Liver (tissue), 9 donors: ENCODE results near the gene SH3BP2. TPM values are rescaled to one million over a fixed set of nuclear protein-coding genes. Genes with fewer than 3 reads are reported as not detected.

Experiments used
- DNase-seq: peaks from one replicate; pipeline ENCODE4 v3.0.0-alpha.2; 2017; ENCODE audit warnings: low spot score
- H3K27ac ChIP-seq, 2 donors: one replicate each; pipeline ENCODE4 v1.7.0; 2013; ENCODE audit warnings: inconsistent platforms in 2 of 2, low read length in 2 of 2, control low read depth in 1 of 2, low read depth in 1 of 2, mild to moderate bottlenecking in 1 of 2
- H3K27me3 ChIP-seq, 4 donors: one replicate each; pipeline versions ENCODE4 v1.6.1 to v1.7.0; 2013; ENCODE audit warnings: low read length in 3 of 4, inconsistent platforms in 1 of 4, mild to moderate bottlenecking in 1 of 4, moderate library complexity in 1 of 4; ENCODE audit not compliant: control insufficient read depth in 4 of 4, insufficient read depth in 4 of 4
- H3K36me3 ChIP-seq, 4 donors: one replicate each; pipeline versions ENCODE4 v1.6.1 to v1.7.0; 2013; ENCODE audit warnings: low read length in 3 of 4, mild to moderate bottlenecking in 3 of 4, low read depth in 1 of 4, moderate library complexity in 1 of 4; ENCODE audit not compliant: control insufficient read depth in 4 of 4, insufficient read depth in 3 of 4
- H3K4me1 ChIP-seq, 4 donors: one replicate each; pipeline versions ENCODE4 v1.6.1 to v1.7.0; 2013; ENCODE audit warnings: low read length in 3 of 4, mild to moderate bottlenecking in 3 of 4, moderate library complexity in 1 of 4; ENCODE audit not compliant: control insufficient read depth in 4 of 4, insufficient read depth in 4 of 4
- H3K4me3 ChIP-seq, 3 donors: one replicate each; pipeline versions ENCODE4 v1.6.1 to v1.7.0; 2013; ENCODE audit warnings: low read length in 3 of 3, control low read depth in 1 of 3, low read depth in 1 of 3, mild to moderate bottlenecking in 1 of 3
- H3K9ac ChIP-seq, 2 donors: one replicate each; pipeline ENCODE4 v1.7.0; 2013; ENCODE audit warnings: low read length in 2 of 2, mild to moderate bottlenecking in 2 of 2, moderate library complexity in 2 of 2, control low read depth in 1 of 2, low read depth in 1 of 2
- H3K9me3 ChIP-seq, 4 donors: one replicate each; pipeline versions ENCODE4 v1.6.1 to v1.7.0; 2013; ENCODE audit warnings: low read length in 3 of 4; ENCODE audit not compliant: control insufficient read depth in 4 of 4
- FOXA1 ChIP-seq: IDR thresholded peaks from 2 replicates; pipeline ENCODE4 v1.6.1; 2016; ENCODE audit warnings: antibody characterized with exemption
- GABPA ChIP-seq, 2 donors: IDR thresholded peaks in 1 of 2; conservative IDR thresholded peaks in 1 of 2; 2 replicates each; pipeline ENCODE4 v1.6.1; 2016; ENCODE audit warnings: antibody characterized with exemption in 2 of 2, mild to moderate bottlenecking in 1 of 2, moderate library complexity in 1 of 2
- WGBS: extraction: QIAGEN DNeasy Blood & Tissue Kit; methylation state at CpG from one replicate; pipeline ENCODE4 v1.1.7; 2013; 5-methylcytosine and 5-hydroxymethylcytosine counted together
- polyA plus RNA-seq, 2 donors: library from polyadenylated mRNA; stranded (reverse) in 1 of 2; unstranded in 1 of 2; fragments of 200-250 nt in 1 of 2; fragments of >200 nt in 1 of 2; fragmentation: Nextera tagmentation in 1 of 2; extraction: Ambion mirVana in 1 of 2; gene quantifications; one replicate each; pipeline versions ENCODE4 v1.2.1 to v1.2.3, GENCODE V29; 2013 to 2015
- total RNA-seq, 2 donors: library from RNA; depleted of rRNA; stranded (reverse); fragments of >200 nt; gene quantifications; one replicate each; pipeline ENCODE4 v1.2.3, GENCODE V29; 2014
- TF ChIP-seq, protein P1 (sequence below): fragments of 150-350 bp; IDR thresholded peaks from 2 replicates; pipeline ENCODE4 v1.5.1; 2017; ENCODE audit warnings: improper control_type of control experiment, low read depth, low read length; ENCODE audit not compliant: missing input control
- donor health status: healthy.
- donor health status: healthy.
- donor health status: healthy.
- donor health status: healthy.
- donor health status: healthy.

Gene SH3BP2
- total and polyA plus RNA-seq, 4 donors: 17.9 to 80.2 (median 38.5) TPM

DNA sequence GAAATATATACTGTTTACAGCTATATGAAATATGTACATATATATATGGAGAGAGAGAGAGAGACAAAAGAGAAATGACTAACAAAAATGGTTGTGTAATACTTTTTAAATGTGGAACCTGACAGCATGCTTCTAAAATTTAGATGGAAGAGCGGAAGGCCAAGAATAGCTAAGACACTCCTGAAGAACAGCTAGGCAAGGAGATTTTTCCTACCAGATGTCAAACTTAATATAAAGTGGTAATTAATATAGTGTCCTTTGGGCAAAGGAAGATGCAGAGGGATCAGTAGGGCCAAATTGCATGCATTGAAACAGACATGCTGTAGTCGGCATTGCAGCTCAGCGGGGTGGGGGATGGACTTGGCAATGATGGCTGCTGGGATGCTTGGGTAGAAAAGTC lies 96.0 kb downstream of the SH3BP2 start:
- Histone ChIP-seq H3K4me1 (no peaks in the 10 kb centered on the region), H3K27ac (no peak overlapping the region), H3K9me3 (no peaks in the 10 kb centered on the region), H3K36me3 (peaks cover 3 to 33% (median 25%) of the 10 kb centered on the region in 4 donors), H3K4me3 (no peak overlapping the region), H3K9ac (no peak overlapping the region), H3K27me3 (no peaks in the 10 kb centered on the region)
- TF ChIP-seq FOXA1: no peak
- TF ChIP-seq GABPA (IDR thresholded peaks at IDR 0.05 in 1 of 2, conservative IDR thresholded peaks at IDR 0.05 in 1 of 2): no peak
- TF ChIP-seq, protein P1, sequence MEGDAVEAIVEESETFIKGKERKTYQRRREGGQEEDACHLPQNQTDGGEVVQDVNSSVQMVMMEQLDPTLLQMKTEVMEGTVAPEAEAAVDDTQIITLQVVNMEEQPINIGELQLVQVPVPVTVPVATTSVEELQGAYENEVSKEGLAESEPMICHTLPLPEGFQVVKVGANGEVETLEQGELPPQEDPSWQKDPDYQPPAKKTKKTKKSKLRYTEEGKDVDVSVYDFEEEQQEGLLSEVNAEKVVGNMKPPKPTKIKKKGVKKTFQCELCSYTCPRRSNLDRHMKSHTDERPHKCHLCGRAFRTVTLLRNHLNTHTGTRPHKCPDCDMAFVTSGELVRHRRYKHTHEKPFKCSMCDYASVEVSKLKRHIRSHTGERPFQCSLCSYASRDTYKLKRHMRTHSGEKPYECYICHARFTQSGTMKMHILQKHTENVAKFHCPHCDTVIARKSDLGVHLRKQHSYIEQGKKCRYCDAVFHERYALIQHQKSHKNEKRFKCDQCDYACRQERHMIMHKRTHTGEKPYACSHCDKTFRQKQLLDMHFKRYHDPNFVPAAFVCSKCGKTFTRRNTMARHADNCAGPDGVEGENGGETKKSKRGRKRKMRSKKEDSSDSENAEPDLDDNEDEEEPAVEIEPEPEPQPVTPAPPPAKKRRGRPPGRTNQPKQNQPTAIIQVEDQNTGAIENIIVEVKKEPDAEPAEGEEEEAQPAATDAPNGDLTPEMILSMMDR: no peak
- 96% methylated on average over 3 of the region's 3 CpGs for WGBS
- DNase-seq: no peak

Other genes starting within 250 kb of the SH3BP2 start
- gene TNIP2, start 36.7 kb upstream of the SH3BP2 start, total RNA-seq: 10 to 100 TPM; 10.5 to 20.7 TPM
- 10 to 100 TPM; 11.8 to 15.1 TPM for gene TNIP2, start 36.7 kb upstream of the SH3BP2 start, polyA plus RNA-seq
- 100 to 1,000 TPM in 1 of 2 donors, 10 to 100 TPM in 1; 95.5 to 142 TPM for gene ADD1, start 50.8 kb downstream of the SH3BP2 start, total RNA-seq
- gene ADD1, start 50.8 kb downstream of the SH3BP2 start, polyA plus RNA-seq: 10 to 100 TPM; 62.2 to 71.3 TPM
- gene NOP14, start 170.3 kb downstream of the SH3BP2 start, total RNA-seq: 10 to 100 TPM; 10.5 to 22.9 TPM
- 10 to 100 TPM; 12.6 to 16.2 TPM for gene NOP14, start 170.3 kb downstream of the SH3BP2 start, polyA plus RNA-seq
- 1 to 10 TPM; 2.0 to 2.2 TPM for gene GRK4, start 170.5 kb downstream of the SH3BP2 start, total RNA-seq
- 1 to 10 TPM; 1.0 to 1.6 TPM for gene GRK4, start 170.5 kb downstream of the SH3BP2 start, polyA plus RNA-seq